Brain microvascular endothelial cell (primary cell): Measurements from ENCODE around the gene GDPD5.
A peak's percentile ranks its signal among the peaks of the same experiment; 100 is the strongest.

ENCODE experiments used
- DNase-seq: peaks from one replicate; pipeline ENCODE4 v3.0.0-alpha.2; 2020
- H3K27ac ChIP-seq: fragments of 250-450 bp; sonication (Bioruptor Pico); 2 replicates; pipeline ENCODE4 v1.5.1; 2020; ENCODE audit warnings: mild to moderate bottlenecking, moderate library complexity
- H3K27me3 ChIP-seq: fragments of 250-450 bp; sonication (Bioruptor Pico); replicated peaks from 2 replicates; pipeline ENCODE4 v1.5.1; 2020; ENCODE audit warnings: mild to moderate bottlenecking
- H3K36me3 ChIP-seq: fragments of 250-450 bp; sonication (Bioruptor Pico); replicated peaks from 2 replicates; pipeline ENCODE4 v1.5.1; 2020; ENCODE audit warnings: mild to moderate bottlenecking
- H3K4me3 ChIP-seq: 2 replicates; pipeline ENCODE4 v1.5.1; 2011; ENCODE audit warnings: low read depth, mild to moderate bottlenecking, control low read depth, low read length, moderate library complexity
- in situ Hi-C: cut with HindIII; loops from 2 replicates; pipeline ENCODE4 v1.10.0; 2017; ENCODE audit warnings: low sequenced_read_pairs, low pct_ligation_motif_present
- TF ChIP-seq, protein P1 (sequence below): IDR thresholded peaks from 2 replicates; pipeline ENCODE4 v1.5.1; 2011; ENCODE audit warnings: low read depth, mild to moderate bottlenecking, moderate library complexity, low read length, control low read depth, inconsistent platforms; ENCODE audit errors: missing control alignments

The GDPD5 gene

GRCh38 chr11:75431533-75432525 lies 93.9 kb downstream of the GDPD5 start:
- TF ChIP-seq, protein P1, sequence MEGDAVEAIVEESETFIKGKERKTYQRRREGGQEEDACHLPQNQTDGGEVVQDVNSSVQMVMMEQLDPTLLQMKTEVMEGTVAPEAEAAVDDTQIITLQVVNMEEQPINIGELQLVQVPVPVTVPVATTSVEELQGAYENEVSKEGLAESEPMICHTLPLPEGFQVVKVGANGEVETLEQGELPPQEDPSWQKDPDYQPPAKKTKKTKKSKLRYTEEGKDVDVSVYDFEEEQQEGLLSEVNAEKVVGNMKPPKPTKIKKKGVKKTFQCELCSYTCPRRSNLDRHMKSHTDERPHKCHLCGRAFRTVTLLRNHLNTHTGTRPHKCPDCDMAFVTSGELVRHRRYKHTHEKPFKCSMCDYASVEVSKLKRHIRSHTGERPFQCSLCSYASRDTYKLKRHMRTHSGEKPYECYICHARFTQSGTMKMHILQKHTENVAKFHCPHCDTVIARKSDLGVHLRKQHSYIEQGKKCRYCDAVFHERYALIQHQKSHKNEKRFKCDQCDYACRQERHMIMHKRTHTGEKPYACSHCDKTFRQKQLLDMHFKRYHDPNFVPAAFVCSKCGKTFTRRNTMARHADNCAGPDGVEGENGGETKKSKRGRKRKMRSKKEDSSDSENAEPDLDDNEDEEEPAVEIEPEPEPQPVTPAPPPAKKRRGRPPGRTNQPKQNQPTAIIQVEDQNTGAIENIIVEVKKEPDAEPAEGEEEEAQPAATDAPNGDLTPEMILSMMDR = no peak
- no peak overlapping the region for H3K4me3 ChIP-seq
- H3K36me3 ChIP-seq = no peaks in the 10 kb centered on the region
- in situ Hi-C loops = no loop called here
- peaks cover 30% of the 10 kb centered on the region for H3K27me3 ChIP-seq
- no peak for DNase-seq
- no peak overlapping the region for H3K27ac ChIP-seq

DNA sequence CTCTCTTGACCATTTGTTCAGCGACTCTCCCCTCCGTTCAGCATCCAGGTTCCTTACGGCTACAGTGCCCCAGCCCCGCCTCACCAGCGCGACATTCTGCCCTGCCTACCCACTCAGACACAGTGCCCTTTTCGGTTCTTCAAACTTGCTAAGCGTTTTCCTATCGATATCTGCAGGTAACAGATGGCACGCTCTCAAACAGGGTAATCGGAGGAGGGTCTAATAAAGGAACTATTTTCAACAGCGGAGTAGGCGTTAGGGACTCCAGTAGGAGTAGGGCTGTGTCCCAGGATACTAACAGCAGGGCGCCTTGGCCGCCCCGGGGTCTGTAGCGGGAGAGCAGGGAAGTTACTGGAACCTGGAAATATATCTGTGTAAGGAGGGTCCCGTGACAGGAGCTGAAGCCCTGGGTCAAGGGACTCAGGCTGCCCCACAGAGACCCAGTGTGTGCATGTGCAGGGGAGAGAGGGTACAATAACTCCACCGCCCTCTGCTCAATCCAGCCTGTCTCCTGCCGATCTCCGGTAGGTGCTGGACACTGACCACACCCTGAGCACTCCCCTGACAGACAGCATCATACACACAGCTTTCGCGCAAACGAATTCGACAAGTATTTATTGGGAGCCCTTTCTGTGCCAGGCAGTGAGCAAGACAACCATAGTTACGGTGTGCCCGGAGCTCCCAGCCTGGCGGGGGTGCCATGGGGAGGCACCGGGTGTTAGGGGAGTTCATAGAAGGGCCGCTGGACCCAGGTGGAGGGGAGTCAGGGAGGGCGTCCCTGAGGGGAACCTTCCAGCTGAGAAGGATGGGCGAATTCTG lies 94.8 kb downstream of the GDPD5 start:
- Histone ChIP-seq H3K36me3 (no peaks in the 10 kb centered on the region), H3K4me3 (peak overlapping the region; percentile 30), H3K27me3 (peaks cover 30% of the 10 kb centered on the region), H3K27ac (no peak overlapping the region)
- TF ChIP-seq, protein P1 = no peak
- in situ Hi-C loops = no loop called here
- no peak for DNase-seq

DNA sequence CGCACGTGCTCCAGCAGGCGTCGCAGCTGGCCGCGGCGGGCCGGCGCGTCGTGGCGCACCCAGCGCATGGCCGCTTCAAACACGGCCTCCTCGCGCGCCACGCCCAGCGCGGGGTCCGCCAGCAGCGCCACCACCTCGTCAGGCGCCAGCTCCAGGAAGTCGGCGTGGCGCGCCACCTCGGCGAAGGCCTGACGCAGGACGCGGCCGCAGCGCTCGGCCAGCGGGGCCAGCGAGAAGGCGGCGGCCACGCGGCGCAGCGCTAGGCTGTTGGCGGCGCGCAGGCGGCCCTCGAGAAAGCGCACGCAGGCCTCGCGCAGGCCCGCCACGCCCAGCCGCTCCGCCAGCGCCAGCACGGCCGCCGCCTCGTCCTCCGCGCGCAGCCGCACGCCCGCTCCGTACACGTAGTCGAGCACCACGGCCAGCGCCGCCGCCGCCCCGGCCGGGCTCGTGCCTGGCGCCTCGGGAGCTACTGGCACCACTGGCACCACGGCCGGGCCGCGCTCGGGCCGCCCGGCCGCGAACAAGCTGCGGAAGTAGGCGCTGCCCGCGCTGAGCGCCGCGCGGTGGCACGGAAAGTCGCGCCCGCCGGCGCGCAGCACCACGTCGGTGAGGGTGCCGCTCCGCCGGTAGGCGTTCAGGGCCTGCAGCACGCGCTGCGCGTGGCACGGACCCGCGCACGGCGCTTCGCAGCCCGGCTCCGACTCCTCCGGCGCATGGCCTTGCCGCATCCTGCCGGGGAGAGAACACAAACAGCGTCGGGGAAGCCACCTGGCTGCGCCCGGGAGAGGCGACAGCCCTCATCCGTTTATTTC lies 95.6 kb downstream of the GDPD5 start:
- H3K36me3 ChIP-seq = no peaks in the 10 kb centered on the region
- TF ChIP-seq, protein P1 = no peak
- H3K27ac ChIP-seq = no peak overlapping the region
- peak; percentile 27 for DNase-seq
- peak overlapping the region; percentile 30 for H3K4me3 ChIP-seq
- H3K27me3 ChIP-seq = peaks cover 30% of the 10 kb centered on the region
- in situ Hi-C loops = no loop called here

DNA sequence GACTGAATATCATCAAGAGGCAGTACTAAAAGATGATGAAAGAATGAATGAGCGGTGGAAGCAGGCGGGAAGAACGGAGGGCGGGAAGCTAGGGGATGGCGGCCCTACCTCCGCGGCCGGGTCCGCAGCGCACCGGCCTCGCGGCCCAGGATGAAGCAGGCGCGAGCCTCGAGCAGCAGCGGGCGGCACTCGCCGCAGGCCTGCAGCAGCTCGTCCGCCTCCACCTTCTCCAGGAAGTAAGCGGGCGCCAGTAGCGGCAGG lies 96.2 kb downstream of the GDPD5 start:
- no peak overlapping the region for H3K4me3 ChIP-seq

DNA sequence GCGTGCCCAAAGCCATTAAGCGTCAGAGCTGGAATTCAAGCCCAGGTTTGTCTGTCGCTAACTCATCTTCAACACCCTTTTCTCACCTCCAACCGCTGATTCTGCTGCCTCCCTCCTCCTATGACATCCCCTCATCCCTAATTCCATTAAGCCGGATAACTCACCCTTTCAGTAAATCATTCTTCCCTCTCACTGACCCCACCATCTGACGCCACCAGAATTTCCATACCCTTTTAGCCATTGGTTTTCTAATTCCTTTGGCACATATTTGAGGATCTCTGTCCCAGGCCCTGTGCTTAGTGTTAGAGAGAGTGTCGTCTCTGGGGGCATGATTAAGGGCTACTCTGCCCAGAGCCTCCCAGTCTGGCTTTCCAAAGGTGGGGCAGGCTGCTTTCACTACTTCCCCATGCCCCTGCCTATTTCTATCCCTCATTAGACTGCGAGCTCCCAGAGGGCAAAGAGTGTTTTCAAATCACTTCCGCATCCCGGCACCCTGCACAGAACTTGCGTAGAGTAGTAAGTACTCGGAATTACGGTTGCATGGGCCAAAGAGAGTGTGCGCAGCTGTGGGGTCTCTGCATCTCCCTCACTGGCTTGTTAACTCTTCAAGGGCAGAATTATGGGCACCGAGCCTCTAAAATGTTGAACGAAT lies 96.6 kb downstream of the GDPD5 start:
- Histone ChIP-seq H3K27ac (no peak overlapping the region), H3K4me3 (no peak overlapping the region), H3K36me3 (no peaks in the 10 kb centered on the region), H3K27me3 (peaks cover 30% of the 10 kb centered on the region)
- in situ Hi-C loops = no loop called here
- no peak for DNase-seq
- TF ChIP-seq, protein P1 = no peak

More for the DNA sequence above, 96.2 kb downstream of the GDPD5 start:
- TF ChIP-seq, protein P1 = no peak
- in situ Hi-C loops = no loop called here
- Histone ChIP-seq H3K36me3 (no peaks in the 10 kb centered on the region), H3K27me3 (peaks cover 30% of the 10 kb centered on the region), H3K27ac (no peak overlapping the region)
- DNase-seq = no peak
